HL-60 (cell line): ENCODE data around the gene REEP1.

Experiments used
- DNase-seq, 2 experiments: peaks; one replicate each; pipeline ENCODE4 v3.0.0-alpha.2; 2010 to 2020; ENCODE audit warnings: low read depth in 1 of 2, low spot score in 1 of 2
- H3K27ac ChIP-seq: fragments of 250-450 bp; sonication (Bioruptor Pico); replicated peaks from 2 replicates; pipeline ENCODE4 v1.5.1; 2020; ENCODE audit warnings: mild to moderate bottlenecking, moderate library complexity
- H3K27me3 ChIP-seq: fragments of 250-450 bp; sonication (Bioruptor Pico); 2 replicates; pipeline ENCODE4 v1.5.1; 2021; ENCODE audit warnings: mild to moderate bottlenecking, moderate library complexity; ENCODE audit not compliant: insufficient read depth, poor library complexity, severe bottlenecking
- H3K4me3 ChIP-seq: replicated peaks from 2 replicates; pipeline ENCODE4 v1.5.1; 2011; ENCODE audit warnings: mild to moderate bottlenecking, control low read depth, low read length; ENCODE audit not compliant: insufficient read depth
- GABPA ChIP-seq: IDR thresholded peaks from 2 replicates; pipeline ENCODE4 v1.6.1; 2012; ENCODE audit warnings: low read depth
- POLR2AphosphoS5 ChIP-seq: IDR thresholded peaks from 2 replicates; pipeline ENCODE4 v1.6.1; 2012; ENCODE audit warnings: low read depth
- SPI1 ChIP-seq: IDR thresholded peaks from 2 replicates; pipeline ENCODE4 v1.6.1; 2012; ENCODE audit warnings: low read depth, mild to moderate bottlenecking, borderline replicate concordance
- TF ChIP-seq, protein P1 (sequence below): IDR thresholded peaks from 2 replicates; pipeline ENCODE4 v1.6.1; 2012; ENCODE audit warnings: low read depth; ENCODE audit not compliant: insufficient replicate concordance
- TF ChIP-seq, protein P2 (sequence below): IDR thresholded peaks from one replicate; pipeline ENCODE4 v1.5.1; 2011; ENCODE audit warnings: low read length, control low read depth, inconsistent platforms; ENCODE audit not compliant: insufficient read depth

REEP1 gene

DNA sequence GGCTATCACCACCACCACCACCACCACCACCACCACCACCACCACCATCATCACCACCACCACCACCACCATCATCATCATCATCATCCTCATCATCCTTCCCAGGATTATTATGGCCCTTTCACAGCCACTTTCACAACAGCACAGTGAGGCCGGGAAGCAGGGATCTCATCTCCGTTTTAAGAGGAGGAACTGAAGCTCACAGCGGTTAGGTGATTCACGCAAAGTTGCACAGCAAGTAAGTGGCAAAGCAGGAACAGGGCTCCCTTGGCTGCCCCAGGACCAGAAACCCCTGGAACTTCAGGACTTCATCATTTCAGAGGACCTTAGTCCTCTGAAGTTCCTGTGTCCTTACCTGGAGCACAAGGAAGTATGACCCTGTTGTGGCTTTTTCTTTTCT lies 111.4 kb downstream of the REEP1 start:
- H3K4me3 ChIP-seq, result no peak overlapping the region
- H3K27ac ChIP-seq, result peak overlapping the region; percentile 62; the same call in 1 of the 2 replicates
- H3K27me3 ChIP-seq, result no peaks in the 10 kb centered on the region
- TF ChIP-seq POLR2AphosphoS5 (no peak), SPI1 (peak; percentile 19; the same call in 1 of the 2 replicates)
- peak; percentile 54 to 61 for DNase-seq

DNA sequence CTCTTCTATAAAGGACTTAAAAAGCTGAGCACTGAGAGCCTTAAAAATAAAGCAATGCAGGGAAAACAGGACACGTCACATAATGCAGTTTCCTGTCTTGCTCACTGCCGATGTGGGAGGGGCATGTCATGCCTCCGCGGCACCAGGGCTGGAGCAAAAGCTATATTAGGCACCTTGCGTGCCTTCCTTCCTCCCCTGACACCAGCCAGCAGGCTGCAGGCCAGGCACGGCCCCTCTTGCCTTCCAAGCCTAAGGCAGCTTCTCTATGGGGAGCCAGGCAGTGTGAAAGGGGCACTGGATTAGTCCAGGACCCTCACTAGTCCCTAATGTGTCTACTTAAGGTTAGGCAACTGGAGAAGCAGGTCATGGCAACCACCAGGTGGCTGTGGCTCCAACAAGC lies 111.8 kb downstream of the REEP1 start:
- peak; percentile 74 to 79 for DNase-seq
- H3K27me3 ChIP-seq, result no peaks in the 10 kb centered on the region
- H3K27ac ChIP-seq, result peak overlapping the region; percentile 62
- no peak for TF ChIP-seq POLR2AphosphoS5
- H3K4me3 ChIP-seq, result no peak overlapping the region

DNA sequence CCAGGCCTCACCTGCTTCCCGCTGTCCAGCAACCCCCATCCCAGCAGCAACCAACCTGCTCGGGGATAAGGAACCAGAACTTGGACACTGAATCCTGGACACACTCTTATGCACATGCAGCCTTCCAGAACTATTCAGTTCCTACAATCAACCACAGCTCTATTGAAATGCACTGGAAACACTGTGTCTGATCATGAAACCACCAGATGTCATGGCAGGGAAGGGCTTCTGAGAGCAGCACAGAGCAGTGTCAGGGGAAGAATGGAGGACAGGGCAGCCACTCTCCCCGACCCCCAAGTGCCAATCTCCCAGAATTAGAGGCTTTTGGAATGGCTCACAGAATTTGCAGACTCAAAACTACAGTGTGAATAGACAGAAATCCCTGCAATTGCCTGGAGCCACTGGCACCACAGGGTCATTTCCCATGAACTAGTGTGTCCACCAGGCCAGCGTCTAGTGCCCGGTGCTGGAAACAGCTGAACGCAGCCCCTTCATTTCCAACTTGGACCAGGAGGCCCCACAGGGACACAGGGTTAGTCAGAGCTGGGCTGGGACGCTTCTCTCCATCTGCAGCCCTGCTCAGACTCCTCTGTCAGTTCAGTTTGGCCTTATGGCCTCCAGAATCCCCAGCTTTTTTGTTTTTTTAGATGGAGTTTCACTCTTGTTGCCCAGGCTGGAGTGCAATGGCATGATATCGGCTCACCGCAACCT lies 112.6 kb downstream of the REEP1 start:
- Histone ChIP-seq H3K27ac (peak overlapping the region; percentile 62), H3K4me3 (no peak overlapping the region)

DNA sequence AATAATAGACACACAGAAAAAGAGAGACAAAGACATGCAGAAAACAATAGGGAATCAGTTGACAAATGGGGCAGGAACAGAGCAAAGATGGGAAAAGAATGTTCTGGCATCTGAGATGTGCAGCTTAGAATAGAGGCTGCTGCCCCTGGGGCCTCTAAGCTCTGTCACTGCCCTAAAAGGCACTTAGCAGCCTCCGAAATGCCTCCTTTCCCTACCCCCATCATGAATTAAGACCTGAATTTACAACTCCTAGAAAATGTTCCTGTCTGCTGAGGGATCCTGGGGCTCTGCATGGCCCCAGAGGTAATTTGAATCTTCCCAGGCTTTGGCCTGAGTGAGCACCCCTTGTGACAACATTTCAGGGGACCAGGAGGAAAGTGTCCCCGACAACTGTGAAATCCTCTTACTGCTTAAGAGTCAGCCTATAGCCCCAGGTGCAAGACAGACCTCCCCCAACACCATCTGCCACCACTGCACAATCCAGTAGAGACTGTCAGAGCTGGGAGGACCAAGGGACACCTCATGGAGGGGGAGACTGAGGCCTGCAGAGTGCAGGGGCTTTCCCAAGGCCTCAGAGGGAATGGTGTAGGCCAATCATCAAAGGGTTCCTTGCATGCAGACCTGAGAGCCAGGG lies 113.4 kb downstream of the REEP1 start:
- TF ChIP-seq, protein P1, sequence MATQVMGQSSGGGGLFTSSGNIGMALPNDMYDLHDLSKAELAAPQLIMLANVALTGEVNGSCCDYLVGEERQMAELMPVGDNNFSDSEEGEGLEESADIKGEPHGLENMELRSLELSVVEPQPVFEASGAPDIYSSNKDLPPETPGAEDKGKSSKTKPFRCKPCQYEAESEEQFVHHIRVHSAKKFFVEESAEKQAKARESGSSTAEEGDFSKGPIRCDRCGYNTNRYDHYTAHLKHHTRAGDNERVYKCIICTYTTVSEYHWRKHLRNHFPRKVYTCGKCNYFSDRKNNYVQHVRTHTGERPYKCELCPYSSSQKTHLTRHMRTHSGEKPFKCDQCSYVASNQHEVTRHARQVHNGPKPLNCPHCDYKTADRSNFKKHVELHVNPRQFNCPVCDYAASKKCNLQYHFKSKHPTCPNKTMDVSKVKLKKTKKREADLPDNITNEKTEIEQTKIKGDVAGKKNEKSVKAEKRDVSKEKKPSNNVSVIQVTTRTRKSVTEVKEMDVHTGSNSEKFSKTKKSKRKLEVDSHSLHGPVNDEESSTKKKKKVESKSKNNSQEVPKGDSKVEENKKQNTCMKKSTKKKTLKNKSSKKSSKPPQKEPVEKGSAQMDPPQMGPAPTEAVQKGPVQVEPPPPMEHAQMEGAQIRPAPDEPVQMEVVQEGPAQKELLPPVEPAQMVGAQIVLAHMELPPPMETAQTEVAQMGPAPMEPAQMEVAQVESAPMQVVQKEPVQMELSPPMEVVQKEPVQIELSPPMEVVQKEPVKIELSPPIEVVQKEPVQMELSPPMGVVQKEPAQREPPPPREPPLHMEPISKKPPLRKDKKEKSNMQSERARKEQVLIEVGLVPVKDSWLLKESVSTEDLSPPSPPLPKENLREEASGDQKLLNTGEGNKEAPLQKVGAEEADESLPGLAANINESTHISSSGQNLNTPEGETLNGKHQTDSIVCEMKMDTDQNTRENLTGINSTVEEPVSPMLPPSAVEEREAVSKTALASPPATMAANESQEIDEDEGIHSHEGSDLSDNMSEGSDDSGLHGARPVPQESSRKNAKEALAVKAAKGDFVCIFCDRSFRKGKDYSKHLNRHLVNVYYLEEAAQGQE, result no peak
- DNase-seq, result no peak
- no peaks in the 10 kb centered on the region for H3K27me3 ChIP-seq
- no peak overlapping the region for H3K4me3 ChIP-seq
- no peak overlapping the region for H3K27ac ChIP-seq

More for the DNA sequence above, 112.6 kb downstream of the REEP1 start:
- no peak for DNase-seq
- TF ChIP-seq POLR2AphosphoS5 (no peak), SPI1 (no peak), GABPA (no peak)
- TF ChIP-seq, protein P2, sequence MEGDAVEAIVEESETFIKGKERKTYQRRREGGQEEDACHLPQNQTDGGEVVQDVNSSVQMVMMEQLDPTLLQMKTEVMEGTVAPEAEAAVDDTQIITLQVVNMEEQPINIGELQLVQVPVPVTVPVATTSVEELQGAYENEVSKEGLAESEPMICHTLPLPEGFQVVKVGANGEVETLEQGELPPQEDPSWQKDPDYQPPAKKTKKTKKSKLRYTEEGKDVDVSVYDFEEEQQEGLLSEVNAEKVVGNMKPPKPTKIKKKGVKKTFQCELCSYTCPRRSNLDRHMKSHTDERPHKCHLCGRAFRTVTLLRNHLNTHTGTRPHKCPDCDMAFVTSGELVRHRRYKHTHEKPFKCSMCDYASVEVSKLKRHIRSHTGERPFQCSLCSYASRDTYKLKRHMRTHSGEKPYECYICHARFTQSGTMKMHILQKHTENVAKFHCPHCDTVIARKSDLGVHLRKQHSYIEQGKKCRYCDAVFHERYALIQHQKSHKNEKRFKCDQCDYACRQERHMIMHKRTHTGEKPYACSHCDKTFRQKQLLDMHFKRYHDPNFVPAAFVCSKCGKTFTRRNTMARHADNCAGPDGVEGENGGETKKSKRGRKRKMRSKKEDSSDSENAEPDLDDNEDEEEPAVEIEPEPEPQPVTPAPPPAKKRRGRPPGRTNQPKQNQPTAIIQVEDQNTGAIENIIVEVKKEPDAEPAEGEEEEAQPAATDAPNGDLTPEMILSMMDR, result no peak
- TF ChIP-seq, protein P1, result no peak
- H3K27me3 ChIP-seq, result no peaks in the 10 kb centered on the region

DNA sequence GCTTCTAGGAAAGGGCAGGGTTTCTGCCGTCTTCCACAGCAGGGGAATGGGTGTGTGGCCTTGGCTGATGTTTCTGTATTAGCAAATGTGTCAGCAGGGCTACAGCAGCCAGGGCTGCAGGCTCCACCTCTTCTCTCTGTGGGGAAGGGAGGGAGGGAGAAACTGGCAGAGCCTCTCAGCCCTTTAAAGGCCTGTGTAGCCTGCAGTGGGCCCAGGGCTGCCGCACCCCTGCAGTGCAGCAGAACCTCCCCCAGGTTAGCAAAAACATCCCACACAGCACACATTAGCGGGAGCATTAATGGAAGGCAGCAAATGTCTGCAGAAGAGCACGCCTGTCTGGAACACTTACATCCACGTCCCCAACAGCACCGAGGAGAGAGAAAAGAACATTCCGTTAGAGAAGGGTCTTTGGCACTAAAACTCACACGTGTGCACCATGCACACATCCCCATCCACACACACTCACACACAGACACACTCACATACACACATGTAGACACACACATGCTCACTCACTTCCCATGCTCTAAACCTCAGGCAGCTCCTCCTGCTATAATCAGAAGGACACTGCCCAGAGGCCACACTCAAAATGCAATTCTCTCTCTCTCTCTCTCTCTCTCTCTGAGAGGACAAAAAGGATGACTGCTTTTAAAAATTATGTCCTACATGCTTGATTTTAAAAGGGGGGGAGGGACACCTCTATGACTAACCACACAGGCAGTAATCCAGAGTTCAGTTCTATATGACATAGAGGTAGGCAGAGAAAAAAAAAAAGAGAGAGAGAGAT lies 114.1 kb downstream of the REEP1 start:
- no peak for TF ChIP-seq POLR2AphosphoS5
- no peak for TF ChIP-seq GABPA
- TF ChIP-seq SPI1, result no peak
- TF ChIP-seq, protein P2, result no peak
- TF ChIP-seq, protein P1, result no peak
- Histone ChIP-seq H3K27me3 (no peaks in the 10 kb centered on the region), H3K4me3 (no peak overlapping the region), H3K27ac (no peak overlapping the region)
- DNase-seq, result peak in 1 of 2 experiments; percentile 20
